Psoas muscle (tissue), 8 donors: ENCODE data around the gene SBNO2. TPM values are rescaled to one million over a fixed set of nuclear protein-coding genes. Genes with fewer than 3 reads are reported as not detected.

Experiments
- ATAC-seq, 4 donors: fragments of 200-7000 bp; cut with Tn5 transposase; one replicate each; pipeline ENCODE4 v1.9.1; 2020; ENCODE audit warnings: moderate library complexity in 3 of 4, mild to moderate bottlenecking in 2 of 4
- DNase-seq, 2 donors: peaks; one replicate each; pipeline ENCODE4 v3.0.0-alpha.2; 2020
- H3K27ac ChIP-seq: fragments of 200-600 bp; one replicate; pipeline ENCODE4 v1.8.0; 2022
- H3K27me3 ChIP-seq, 3 donors: fragments of 200-600 bp in 1 of 3; one replicate each; pipeline versions ENCODE4 v1.6.1 to v1.8.0; 2013 to 2022; ENCODE audit warnings: low read length in 2 of 3, mild to moderate bottlenecking in 2 of 3, moderate library complexity in 1 of 3; ENCODE audit not compliant: insufficient read depth in 3 of 3
- H3K36me3 ChIP-seq, 2 donors: fragments of 200-600 bp in 1 of 2; one replicate each; pipeline versions ENCODE4 v1.6.1 to v1.8.0; 2013 to 2022; ENCODE audit warnings: low read depth in 1 of 2, mild to moderate bottlenecking in 1 of 2, moderate library complexity in 1 of 2; ENCODE audit not compliant: insufficient read depth in 1 of 2
- H3K4me1 ChIP-seq: fragments of 200-600 bp; one replicate; pipeline ENCODE4 v1.8.0; 2022
- H3K4me3 ChIP-seq: fragments of 200-600 bp; one replicate; pipeline ENCODE4 v1.8.0; 2022; ENCODE audit warnings: mild to moderate bottlenecking
- H3K9me3 ChIP-seq: fragments of 200-600 bp; one replicate; pipeline ENCODE4 v1.8.0; 2022
- CTCF ChIP-seq: fragments of 200-600 bp; IDR thresholded peaks from one replicate; pipeline ENCODE4 v1.8.0; 2022; ENCODE audit warnings: antibody characterized with exemption
- WGBS, 3 donors: extraction: QIAGEN DNeasy Blood & Tissue Kit; methylation state at CpG; one replicate each; pipeline versions ENCODE4 v1.1.6 to v1.1.7; 2013; 5-methylcytosine and 5-hydroxymethylcytosine counted together
- intact Hi-C, 2 donors: fragments of 100-400 bp; cut with DNase I; formaldehyde crosslinking; loops; one replicate each; pipeline versions ENCODE4 v1.11.0 to v1.14.2; 2022
- polyA plus RNA-seq, 3 donors: library from polyadenylated mRNA; stranded (reverse); fragments of 200-250 nt; gene quantifications; one replicate each; pipeline ENCODE4 v1.2.3, GENCODE V29; 2013
- total RNA-seq, 4 donors: library from RNA; stranded (reverse); fragmentation: NEBNext Ultra II Directional in 2 of 4; extraction: Animal tissue kit (Norgen Biotek cat#: 25700) in 2 of 4; gene quantifications; one replicate each; pipeline versions ENCODE4 v1.2.1 to v1.2.4, GENCODE V29; 2021 to 2023
- donor health status: healthy with polysubstance abuse.
- donor health status: DM: no; HTN: no; CAD: no; lungs with moderate emphysema.
- donor health status: Bipolar disorder and iron deficiency.
- donor health status: healthy.
- donor health status: DM: yes; HTN: yes; CAD: no.
- donor health status: DM: no; HTN: no; CAD: no.
- donor health status: DM: no; HTN: no; CAD: no.
- donor health status: DM: yes; HTN: yes; CAD: no.

Gene SBNO2
- total and polyA plus RNA-seq, 7 donors = 18.5 to 138 (median 47.2) TPM

GRCh38 chr19:1103132-1103707 lies 70.8 kb downstream of the SBNO2 start:
- no peaks in the 10 kb centered on the region for H3K27me3 ChIP-seq
- intact Hi-C loops = no loop called here
- H3K4me3 ChIP-seq = peak overlapping the region; percentile 88
- H3K36me3 ChIP-seq = peaks cover 6 to 23% of the 10 kb centered on the region in 2 donors
- H3K27ac ChIP-seq = peak overlapping the region; percentile 97
- DNase-seq (no peak), ATAC-seq (no peak)
- no peak for TF ChIP-seq CTCF
- H3K9me3 ChIP-seq = no peaks in the 10 kb centered on the region
- peaks cover 28% of the 10 kb centered on the region for H3K4me1 ChIP-seq
- 27 to 37% (median 29%) methylated on average over 20 of the region's 20 CpGs for WGBS, 3 donors

GRCh38 chr19:1102407-1103131 lies 71.5 kb downstream of the SBNO2 start:
- Histone ChIP-seq H3K36me3 (peaks cover 6 to 17% of the 10 kb centered on the region in 2 donors), H3K27ac (peak overlapping the region; percentile 97), H3K27me3 (no peaks in the 10 kb centered on the region), H3K4me3 (peak overlapping the region; percentile 88), H3K4me1 (peaks cover 28% of the 10 kb centered on the region), H3K9me3 (no peaks in the 10 kb centered on the region)
- DNase-seq (peak in 1 of 2 donors; percentile 63), ATAC-seq (peak; percentile 33 to 58 (median 48))
- WGBS, 3 donors = 59 to 68% (median 61%) methylated on average over 17 of the region's 17 CpGs
- no peak for TF ChIP-seq CTCF
- intact Hi-C loops = no loop called here

- H3K4me1 ChIP-seq = peaks cover 28% of the 10 kb centered on the region
Observed at GRCh38 chr19:1101337-1101698, 72.8 kb downstream of the SBNO2 start.

GRCh38 chr19:1098177-1099051 lies 75.7 kb downstream of the SBNO2 start:
- 60 to 74% (median 60%) methylated on average over 15 of the region's 15 CpGs for WGBS, 3 donors
- peak overlapping the region; percentile 97 for H3K27ac ChIP-seq
- no peaks in the 10 kb centered on the region for H3K9me3 ChIP-seq
- no peak for TF ChIP-seq CTCF
- H3K4me1 ChIP-seq = peaks cover 37% of the 10 kb centered on the region
- intact Hi-C loops = no loop called here
- ATAC-seq (no peak), DNase-seq (no peak)
- H3K4me3 ChIP-seq = no peak overlapping the region
- no peaks in the 10 kb centered on the region for H3K27me3 ChIP-seq
- peaks cover 0 to 5% of the 10 kb centered on the region in 2 donors for H3K36me3 ChIP-seq

More at GRCh38 chr19:1101337-1101698, 72.8 kb downstream of the SBNO2 start:
- DNase-seq = peak in 1 of 2 donors; percentile 65
- intact Hi-C loops = no loop called here
- Histone ChIP-seq H3K27ac (peak overlapping the region; percentile 97), H3K4me3 (peak overlapping the region; percentile 1), H3K27me3 (no peaks in the 10 kb centered on the region), H3K36me3 (peaks cover 0 to 4% of the 10 kb centered on the region in 2 donors), H3K9me3 (no peaks in the 10 kb centered on the region)
- 27 to 37% (median 30%) methylated on average over 9 of the region's 9 CpGs for WGBS, 3 donors
- no peak for ATAC-seq
- TF ChIP-seq CTCF = no peak
